Fibroblast of skin of left biceps (primary cell): ENCODE data around the gene TMEM219.

Experiments used
- DNase-seq, 2 experiments: peaks; one replicate each; pipeline ENCODE4 v3.0.0-alpha.2; 2013; ENCODE audit warnings: low read depth in 2 of 2

Gene TMEM219

DNA sequence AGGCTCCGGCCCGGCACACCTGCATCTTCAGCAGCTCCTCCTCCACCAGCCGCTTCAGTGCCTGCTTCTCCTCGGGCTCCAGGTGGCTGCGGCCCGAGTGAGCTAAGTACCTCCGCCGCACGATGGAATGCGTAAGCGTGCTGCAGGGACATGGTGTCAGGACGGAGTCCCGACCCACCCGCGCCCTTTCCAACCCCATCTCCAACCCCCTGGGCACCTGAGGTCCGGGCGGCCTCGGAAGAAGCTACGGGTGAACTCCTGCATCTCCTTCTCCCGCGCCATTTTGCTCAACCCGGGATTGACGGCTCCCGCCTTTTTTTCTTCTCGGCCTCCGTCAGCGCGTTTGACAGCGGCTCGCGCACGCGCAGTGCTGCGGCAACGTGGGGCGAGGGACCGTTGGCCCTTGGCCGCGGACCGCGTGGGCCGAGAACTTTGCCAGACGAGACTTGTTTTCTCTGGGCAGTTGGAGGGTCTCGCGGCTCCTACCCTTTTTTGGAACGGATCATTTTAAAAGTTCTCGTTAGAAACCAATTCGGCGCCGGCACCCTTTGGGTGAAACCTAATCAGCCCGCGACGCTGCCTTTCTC lies 33.5 kb downstream of the TMEM219 start, which contains the start of gene HIRIP3:
TSS of gene HIRIP3 (minus strand) at position 294 of the 587 bp plus-strand sequence. CDS start at position 282, 12 bp downstream.
- peak; percentile 45 to 53 for DNase-seq

DNA sequence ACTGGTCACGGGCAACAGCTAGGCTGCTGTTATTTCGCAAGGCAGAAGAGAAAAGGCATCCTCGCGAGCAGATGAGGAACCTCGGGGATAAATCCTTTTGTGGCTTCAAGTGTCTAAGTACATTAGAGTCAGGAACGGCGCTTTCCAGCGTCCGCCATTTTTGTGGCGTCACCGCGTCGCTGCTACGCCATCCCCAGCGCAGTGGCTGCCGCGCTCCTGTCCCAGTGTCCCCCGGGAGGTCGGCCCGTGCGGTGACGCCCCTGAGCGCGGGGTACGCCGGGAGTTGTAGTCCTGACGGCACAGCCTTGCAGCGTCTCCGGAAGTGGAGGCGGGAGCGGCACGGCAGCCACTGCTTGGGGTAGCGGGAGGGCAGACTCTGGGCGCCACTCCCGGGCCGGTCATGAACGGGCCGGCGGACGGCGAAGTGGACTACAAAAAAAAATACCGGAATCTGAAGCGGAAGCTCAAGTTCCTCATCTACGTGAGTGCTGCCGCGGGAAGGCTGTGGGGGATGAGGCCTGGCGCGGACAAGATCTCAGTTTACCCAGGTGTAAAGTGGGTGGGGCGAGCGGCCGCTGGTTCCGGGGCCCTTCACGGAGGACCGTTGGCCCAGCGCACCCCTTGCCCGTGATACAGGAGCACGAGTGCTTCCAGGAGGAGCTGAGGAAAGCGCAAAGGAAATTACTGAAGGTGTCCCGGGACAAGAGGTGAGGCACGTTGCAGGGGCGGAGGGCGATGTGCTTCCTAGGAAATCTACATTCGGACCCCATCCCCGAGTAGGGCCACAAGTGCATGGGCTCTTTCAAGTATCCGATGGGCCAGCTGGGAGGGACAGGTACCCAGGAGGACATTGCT lies 34.3 kb downstream of the TMEM219 start, which contains the start of gene INO80E:
TSS of gene INO80E (plus strand) at position 331 of the 855 bp plus-strand sequence. CDS start at position 401, 70 bp downstream.
- peak; percentile 79 to 84 for DNase-seq

DNA sequence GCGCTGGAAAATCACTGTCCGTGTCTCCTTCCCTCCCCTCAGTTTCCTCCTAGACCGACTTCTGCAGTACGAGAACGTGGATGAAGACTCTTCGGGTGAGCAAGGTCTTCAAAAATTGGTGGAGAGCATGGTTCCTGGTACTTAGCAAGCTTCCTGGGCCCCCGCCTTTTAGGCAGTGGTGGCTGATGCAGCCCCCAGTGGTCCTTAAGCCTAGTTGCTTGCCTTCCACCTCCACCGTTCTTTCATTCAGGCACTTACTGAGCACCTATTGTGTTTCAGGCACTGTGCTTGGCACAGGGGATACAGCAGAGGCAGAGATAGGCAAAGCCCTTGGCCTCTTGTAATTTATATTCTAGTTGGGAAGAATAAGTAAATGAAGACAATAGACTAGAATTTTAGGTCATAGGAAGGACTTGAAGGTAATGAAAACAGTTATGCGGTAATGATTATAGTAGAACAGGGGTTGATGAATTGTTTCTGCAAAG lies 34.9 kb downstream of the TMEM219 start:
- no peak for DNase-seq

DNA sequence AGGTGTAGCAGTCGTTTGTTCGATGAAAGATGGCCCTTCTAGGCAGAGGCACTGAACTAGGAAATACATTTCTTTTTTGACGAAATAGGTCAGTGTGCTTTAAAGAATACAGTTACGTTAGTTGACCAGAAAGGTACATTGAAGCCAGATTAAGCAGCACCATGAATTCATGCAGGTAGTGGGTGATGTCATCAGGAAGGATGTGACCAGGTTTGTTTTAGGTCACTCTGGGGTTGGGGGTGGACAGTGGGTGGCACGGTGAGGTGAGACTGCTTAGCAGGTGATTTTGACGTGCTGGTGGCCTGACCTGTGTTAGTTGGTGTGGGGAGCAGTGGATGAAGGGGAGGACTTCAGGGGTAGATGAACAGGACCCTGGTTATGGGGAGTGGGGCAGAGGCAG lies 37.7 kb downstream of the TMEM219 start:
- no peak for DNase-seq

- no peak for DNase-seq
Observed at GRCh38 chr16:30000735-30001631, 39.1 kb downstream of the TMEM219 start.

DNA sequence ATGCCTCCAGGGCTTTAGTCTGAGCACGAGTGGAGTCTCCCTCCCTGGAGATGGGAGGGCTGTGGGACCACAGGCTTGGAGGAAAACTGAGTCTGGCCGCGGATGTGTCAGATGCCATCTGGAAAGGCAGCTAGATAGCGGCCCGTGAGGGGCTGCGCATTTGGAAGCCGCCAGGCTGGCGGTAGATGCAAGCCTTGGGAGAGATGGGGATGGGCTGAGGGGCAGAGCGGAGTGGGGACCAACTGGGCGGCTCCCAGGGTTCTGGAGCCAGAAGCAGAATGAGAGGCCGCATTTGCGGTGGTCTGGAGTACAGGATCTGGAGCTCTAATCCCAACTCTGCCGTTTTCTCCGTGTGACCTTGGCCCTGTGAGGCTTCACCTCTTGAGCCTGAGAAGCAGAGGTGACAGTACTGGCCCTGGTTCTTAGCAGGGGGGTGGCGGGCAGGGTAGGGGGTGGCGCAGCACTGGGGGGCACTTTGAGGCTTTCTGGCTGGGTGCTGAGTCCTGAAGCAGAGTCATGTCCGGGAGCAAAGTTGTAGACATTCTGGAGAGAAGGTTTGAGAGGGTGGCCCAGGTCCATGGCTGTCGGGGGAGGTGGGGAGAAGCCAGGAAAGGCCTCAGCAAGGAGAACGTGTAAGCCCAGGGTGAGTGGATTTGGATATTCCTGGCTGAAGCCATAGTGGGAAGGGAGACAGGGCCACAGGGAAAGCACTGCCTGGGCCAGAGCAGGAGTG lies 40.9 kb downstream of the TMEM219 start:
- DNase-seq: no peak

DNA sequence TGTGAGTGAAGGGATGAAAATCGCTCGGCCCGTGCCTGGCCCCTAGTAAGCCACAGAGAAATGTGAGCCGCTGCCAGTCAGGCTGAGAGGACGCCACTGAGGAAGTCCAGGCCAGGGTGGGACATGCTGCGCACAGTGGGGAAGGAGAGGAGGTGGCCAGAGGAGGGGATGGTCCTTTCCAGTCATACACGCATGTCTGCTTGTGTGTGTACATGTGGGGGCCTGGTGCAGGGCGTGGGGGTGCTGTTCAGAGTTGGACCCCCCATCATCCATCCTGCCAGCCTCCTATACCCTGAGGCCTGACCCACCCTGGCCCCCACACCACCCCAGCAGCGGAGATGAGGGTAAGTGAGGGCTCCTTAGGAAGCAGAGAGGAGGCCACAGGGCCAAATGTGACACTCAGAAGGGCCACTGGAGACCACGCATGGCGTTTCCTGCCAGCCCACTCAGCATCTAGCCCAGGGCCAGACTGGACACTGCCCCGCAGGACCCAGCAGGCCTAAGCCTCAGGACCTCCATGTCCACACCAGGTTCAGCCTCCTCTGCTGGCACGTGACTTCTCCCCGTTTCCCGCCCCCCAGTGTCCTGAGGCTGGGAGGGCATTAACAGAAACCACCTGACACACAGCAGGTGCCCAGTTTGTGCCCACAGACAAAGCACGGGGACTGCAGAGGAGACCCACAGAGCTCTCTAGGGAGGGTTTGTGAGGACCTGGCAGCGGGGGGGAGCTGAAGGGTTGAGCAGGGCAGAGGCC lies 42.0 kb downstream of the TMEM219 start:
- no peak for DNase-seq

DNA sequence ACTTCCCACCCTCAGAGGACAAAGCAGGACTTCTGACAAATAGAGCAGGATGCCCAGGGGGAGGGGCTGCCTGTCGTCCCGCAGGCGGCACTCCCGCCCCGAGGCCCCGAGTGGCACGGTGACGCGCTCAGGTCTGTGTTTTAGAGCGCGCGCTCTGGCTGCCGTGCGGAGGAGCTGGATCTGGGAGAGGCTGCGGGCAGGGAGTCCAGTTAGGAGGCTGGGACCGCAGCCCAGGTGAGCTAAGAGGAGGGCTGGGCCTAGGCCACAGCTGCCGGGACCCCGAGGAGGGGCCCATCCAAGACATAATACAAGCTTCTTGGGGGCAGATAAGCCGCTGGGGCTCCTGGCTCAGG lies 42.5 kb downstream of the TMEM219 start:
- no peak for DNase-seq

DNA sequence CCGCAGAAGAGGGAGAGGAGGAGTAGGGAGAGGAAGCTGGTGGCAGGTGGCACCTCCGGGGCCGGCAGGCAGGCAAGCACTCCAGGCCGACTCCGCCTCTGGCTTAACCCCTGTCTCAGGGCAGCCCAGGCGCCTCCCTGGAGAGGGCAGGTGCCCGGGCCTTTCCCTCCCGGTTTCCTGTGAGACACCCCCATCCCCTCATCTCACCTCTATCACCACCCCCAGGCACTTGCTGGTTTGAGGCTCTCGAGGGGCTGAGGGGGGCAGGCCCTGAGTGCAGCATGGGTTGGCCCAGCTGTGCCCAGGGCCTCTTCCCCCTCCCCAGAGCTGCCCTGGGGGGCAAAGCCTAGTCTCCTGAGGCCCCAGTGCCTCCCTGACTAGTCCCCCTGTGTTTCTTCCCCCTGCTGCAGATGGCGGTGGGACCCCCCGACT lies 42.9 kb downstream of the TMEM219 start:
- no peak for DNase-seq

DNA sequence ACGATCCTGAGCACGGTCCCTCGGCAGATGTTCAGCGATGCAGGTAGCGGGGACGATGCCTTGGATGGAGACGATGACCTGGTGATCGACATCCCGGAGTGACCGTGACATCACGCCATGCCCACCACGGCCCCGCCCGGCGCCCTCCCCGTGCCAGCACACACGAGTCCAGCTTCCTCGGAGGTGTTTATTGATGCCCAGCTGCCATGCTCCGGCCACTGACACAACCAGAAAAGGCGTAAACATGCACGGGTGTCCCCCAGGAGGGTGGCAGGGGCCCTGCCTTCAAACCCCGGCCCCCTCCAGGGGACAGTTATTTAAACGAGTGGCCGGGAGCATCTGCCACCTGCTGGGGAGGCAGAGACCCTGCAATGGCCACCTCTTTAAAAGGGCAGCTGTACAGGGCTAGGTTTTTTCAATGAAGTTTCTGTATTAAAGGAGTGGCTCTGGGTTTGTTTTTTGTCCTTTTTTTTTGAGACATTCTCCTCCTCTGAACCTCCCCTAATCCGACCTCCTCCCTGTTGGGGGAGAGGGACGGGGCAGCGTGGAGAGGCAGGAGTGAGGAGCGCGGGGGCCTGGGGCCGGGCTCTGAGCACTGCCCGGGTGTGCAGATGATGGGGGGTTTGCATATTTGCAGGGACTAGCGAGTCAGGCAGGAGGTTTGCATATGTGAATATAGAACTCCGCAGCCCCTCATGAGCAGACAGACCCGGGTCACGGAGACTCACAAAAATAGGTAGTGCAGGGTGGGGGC lies 43.6 kb downstream of the TMEM219 start:
- DNase-seq: peak in 1 of 2 experiments; percentile 5

DNA sequence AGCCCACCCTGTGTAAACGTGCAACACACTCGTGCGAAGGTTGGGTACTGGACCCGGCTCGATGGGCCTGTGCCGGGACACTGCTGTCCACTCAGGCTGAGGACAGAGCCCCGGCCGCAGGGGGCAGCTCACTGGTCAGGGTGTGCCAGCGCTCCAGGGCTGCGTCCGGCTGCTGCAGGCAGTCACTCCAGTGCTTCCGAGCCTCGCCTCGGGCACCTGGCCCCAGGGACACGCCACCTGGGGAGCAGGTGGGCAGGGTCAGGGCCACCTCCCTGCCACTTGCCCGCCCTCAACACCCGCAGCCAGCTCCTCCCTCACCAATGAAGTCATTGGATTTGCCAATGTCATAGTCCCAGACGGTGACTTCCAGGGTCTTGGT lies 44.2 kb downstream of the TMEM219 start:
- DNase-seq: no peak

DNA sequence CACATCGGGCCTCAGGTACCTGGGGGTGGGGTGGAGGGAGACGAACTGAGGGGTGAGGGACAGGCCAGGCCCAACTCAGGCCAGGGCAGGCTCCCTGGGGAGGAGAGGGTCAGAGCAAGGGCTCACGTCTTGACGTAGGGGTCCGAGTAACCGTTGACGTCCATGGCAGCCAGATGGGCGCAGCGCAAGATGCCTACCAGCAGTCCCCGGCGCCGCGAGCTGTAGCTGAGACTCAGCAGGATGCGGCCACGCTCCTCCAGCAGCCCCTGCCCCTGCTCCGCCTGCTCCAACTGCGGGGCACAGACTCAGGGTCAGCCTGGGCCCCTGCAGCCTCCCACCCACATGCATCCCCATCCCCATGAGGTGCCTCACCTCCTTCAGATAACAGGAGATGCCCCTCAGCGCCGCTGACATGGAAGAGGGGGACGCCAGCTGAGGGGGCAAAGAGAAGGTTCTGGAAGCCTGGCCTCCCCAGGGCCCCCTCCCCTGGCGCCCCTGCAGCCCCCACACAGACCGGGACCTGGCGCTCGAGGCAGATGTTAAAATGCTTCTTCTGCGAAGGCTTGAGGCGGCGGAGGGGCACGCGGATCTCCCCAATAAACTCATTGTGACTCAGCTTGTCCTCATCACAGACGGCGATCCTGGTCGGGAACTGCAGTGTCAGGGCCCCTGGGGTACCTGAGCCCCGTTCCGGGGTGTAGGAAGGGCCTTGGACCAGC lies 44.9 kb downstream of the TMEM219 start:
- DNase-seq: no peak

DNA sequence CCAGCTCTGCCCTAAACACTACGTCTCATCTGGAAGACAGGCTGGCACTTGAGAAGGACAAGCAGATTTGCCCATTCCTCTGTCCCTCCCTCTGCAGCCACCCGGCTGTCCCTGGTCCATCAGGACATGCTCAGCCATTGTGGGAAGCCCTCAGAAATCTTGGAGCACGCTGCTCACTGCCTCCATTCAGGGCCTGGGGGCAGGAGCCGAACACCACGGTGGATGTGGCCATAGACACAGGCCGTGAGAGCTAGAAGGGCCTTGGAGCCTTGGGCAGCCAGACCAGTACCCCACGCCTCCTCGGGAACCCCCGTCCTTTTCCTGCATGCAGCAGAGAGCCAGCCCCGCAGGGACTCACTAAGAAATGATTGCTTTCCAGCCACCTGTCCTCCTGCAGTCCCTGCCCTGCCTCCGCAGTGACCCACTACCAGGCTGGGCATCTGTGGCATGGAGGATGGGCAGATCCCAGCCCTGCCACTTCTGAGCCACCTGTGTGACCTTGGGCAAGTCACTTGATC lies 45.6 kb downstream of the TMEM219 start:
- no peak for DNase-seq

DNA sequence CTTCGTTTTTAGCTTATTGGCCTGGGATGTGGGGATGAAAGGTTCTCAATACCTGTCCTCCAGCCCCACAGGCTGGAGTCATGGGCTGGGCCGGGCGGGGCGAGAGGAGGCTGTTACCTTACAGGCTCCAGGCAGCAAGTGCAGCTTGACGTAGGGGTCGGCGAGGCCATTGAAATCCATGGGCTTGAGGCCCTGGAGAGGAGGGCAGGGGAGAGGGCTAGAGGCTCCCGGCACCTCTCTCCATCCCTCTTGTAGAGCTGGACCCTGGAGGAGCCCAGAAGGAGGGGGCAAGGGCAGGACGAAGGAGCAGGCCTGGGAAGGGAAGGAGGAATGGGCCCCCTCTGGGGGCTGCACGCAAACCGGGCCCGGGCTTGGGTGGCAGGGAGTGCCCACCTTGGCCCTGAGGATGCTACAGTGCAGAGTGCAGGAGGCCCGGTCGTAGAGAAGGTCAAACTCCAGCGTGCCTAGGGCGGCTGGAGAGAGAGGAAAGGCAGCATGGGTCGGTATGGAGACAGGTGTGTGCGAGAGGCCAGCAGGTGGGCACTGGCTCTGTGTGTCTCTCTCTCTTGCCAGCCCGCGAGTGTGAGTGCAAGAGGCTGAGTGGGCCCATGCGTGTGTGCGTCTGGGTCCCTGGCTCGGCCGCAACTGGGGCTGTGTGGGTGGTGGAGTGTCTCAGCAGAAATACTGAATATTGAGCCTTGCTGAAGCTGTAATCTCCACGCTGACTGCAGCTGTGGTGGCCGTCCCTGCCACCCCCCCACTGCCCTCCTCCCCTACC lies 47.4 kb downstream of the TMEM219 start:
- DNase-seq: no peak

GRCh38 chr16:30009990-30010843 lies 48.3 kb downstream of the TMEM219 start:
- no peak for DNase-seq

DNA sequence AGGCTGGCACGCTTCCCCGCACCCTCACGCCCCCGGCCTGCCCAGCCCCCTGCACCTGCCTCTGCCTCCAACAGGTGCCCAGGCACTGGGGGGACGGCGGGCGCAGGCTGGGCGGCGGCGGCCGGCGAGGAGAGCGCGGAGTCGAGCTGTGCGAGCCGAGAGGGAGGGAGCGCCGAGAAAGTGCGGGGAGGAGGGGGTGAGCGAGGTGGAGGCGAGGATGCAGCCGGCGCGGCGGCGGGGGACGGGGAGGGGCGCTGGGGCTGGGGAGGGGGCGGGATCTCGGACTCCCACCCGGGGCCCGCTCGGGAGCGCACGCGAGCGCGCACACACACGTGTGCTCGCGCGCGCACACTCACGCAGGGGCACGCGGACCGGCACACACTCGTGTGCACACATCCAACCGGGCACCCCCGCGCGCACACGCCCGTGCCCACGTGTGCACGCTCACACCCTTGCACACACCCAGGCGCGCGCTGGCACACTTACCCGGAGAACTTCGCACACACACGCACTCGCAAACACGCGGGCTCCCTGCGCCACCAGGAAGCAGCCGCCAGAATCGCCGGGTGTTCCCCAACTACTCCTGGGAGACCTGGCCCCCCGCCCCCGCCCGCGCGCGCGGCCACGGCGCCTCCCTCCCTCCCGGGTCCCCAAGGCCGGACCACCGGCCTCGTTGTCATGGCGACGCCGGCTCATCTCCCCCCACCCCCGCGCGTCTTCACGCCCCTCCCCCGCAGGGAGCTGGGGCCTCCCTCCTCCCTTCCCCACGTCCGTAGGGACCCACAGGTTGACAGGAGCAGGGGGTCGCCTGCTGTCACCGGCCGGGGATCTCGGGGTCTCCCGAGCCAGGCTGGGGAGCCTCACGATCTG lies 49.2 kb downstream of the TMEM219 start, which contains the start of gene DOC2A:
TSS of gene DOC2A (minus strand) at position 184 of the 870 bp plus-strand sequence. CDS start 805 bp downstream, outside the sequence.
- DNase-seq: no peak
